Body of pancreas (tissue), 4 donors: Measurements from ENCODE around the gene EPHB1. TPM values are rescaled to one million over a fixed set of nuclear protein-coding genes. Genes with fewer than 3 reads are reported as not detected.

Experiments
- ATAC-seq: fragments of 150-250 bp; one replicate; pipeline ENCODE4 v1.9.1; 2016
- DNase-seq, 4 donors: peaks; one replicate each; pipeline ENCODE4 v3.0.0-alpha.2; 2019
- H3K27ac ChIP-seq, 4 donors: fragments of 200-600 bp; sonication (generic); 1 replicate in 3 of 4; 2 replicates in 1 of 4; pipeline versions ENCODE4 v1.5.1 to v1.6.1; 2016 to 2019; ENCODE audit warnings: mild to moderate bottlenecking in 1 of 4, mixed read lengths in 1 of 4, moderate library complexity in 1 of 4
- H3K27me3 ChIP-seq, 2 donors: fragments of 200-600 bp; sonication (generic); one replicate each; pipeline ENCODE4 v1.6.0; 2016; ENCODE audit warnings: mild to moderate bottlenecking in 1 of 2
- H3K36me3 ChIP-seq, 2 donors: fragments of 200-600 bp; sonication (generic); replicated peaks in 1 of 2; 2 replicates each; pipeline ENCODE4 v1.5.1; 2016; ENCODE audit warnings: low read depth in 2 of 2; ENCODE audit not compliant: insufficient read depth in 1 of 2
- H3K4me1 ChIP-seq: fragments of 200-600 bp; sonication (generic); one replicate; pipeline ENCODE4 v1.6.0; 2016
- H3K4me3 ChIP-seq, 2 donors: fragments of 200-600 bp; sonication (generic); 1 replicate in 1 of 2; 2 replicates in 1 of 2; pipeline ENCODE4 v1.5.1; 2016 to 2019
- H3K9me3 ChIP-seq, 3 donors: fragments of 200-600 bp; sonication (generic); 1 replicate in 2 of 3; 2 replicates in 1 of 3; pipeline ENCODE4 v1.5.1; 2016
- POLR2A ChIP-seq, 3 donors: fragments of 450-650 bp; IDR thresholded peaks; one replicate each; pipeline ENCODE4 v1.6.1; 2016; ENCODE audit warnings: antibody characterized with exemption in 3 of 3, mild to moderate bottlenecking in 2 of 3
- WGBS, 2 donors: methylation state at CpG; one replicate each; pipeline ENCODE4 v1.1.5; 2017; 5-methylcytosine and 5-hydroxymethylcytosine counted together
- intact Hi-C: fragments of 100-400 bp; cut with DNase I; formaldehyde crosslinking; loops from one replicate; pipeline ENCODE4 v1.15.1; 2023
- total RNA-seq, 2 donors: library from RNA; depleted of rRNA; stranded (reverse); fragments of >200 nt; gene quantifications; one replicate each; pipeline ENCODE4 v1.1.0, GENCODE V29; 2016
- TF ChIP-seq, protein P1 (sequence below), 7 experiments: fragments of 450-650 bp in 4 of 7; fragments of 200-600 bp in 3 of 7; sonication (generic) in 3 of 7; IDR thresholded peaks; one replicate each; pipeline ENCODE4 v1.5.1; 2016 to 2019; ENCODE audit warnings: antibody characterized with exemption in 7 of 7

The EPHB1 gene
- total RNA-seq, 2 donors from 2014 or later = 1.3 TPM; not detected in 1

DNA sequence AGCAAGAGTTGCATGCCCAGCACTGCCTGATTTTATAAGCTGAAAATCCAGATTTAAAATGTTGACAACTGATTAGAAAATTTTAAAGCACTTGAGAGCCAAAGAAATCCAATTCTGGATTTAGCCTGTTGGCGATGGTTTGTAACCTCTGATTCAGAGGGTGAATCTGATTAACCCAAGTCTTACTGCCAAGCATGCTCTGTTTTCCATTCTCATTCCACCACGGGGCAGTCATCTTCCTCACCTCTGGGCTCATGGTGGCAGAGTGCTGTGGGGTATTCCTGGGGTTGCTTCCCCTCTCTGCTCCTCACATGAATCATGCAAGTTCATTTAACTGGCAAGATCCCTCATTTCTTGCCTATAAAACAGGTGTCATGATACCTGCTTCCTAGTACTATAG is 342.2 kb downstream of the EPHB1 start:
- Histone ChIP-seq H3K4me1 (no peaks in the 10 kb centered on the region), H3K36me3 (no peaks in the 10 kb centered on the region), H3K27me3 (no peaks in the 10 kb centered on the region), H3K4me3 (no peak overlapping the region), H3K9me3 (no peaks in the 10 kb centered on the region), H3K27ac (no peak overlapping the region)
- intact Hi-C loops = no loop called here
- ATAC-seq (no peak), DNase-seq (no peak)
- TF ChIP-seq, protein P1, sequence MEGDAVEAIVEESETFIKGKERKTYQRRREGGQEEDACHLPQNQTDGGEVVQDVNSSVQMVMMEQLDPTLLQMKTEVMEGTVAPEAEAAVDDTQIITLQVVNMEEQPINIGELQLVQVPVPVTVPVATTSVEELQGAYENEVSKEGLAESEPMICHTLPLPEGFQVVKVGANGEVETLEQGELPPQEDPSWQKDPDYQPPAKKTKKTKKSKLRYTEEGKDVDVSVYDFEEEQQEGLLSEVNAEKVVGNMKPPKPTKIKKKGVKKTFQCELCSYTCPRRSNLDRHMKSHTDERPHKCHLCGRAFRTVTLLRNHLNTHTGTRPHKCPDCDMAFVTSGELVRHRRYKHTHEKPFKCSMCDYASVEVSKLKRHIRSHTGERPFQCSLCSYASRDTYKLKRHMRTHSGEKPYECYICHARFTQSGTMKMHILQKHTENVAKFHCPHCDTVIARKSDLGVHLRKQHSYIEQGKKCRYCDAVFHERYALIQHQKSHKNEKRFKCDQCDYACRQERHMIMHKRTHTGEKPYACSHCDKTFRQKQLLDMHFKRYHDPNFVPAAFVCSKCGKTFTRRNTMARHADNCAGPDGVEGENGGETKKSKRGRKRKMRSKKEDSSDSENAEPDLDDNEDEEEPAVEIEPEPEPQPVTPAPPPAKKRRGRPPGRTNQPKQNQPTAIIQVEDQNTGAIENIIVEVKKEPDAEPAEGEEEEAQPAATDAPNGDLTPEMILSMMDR (IDR thresholded peaks at IDR 0.05) = no peak
- TF ChIP-seq POLR2A (IDR thresholded peaks at IDR 0.05) = no peak
- 61 to 62% methylated on average over 2 of the region's 2 CpGs for WGBS, 2 donors

DNA sequence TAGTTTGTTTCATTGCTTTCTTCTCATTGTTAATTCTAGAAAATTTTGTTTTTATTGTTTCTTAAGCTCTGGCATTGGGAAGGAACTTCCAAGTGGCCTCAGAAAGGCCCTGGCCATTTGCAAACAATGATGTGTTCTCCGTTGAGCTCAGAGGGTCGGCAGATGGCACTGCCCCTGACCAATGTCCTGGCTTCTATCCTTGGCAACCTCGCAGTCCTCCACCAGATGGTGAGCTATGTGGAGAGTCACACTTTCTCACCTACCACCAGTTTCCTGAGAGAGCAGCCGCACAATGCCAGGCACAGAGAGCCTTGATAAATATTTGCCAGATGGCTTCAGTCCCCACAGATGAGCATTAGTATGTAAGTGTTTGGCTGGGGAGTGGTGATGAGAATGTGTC is 343.7 kb downstream of the EPHB1 start:
- Histone ChIP-seq H3K27ac (no peak overlapping the region), H3K9me3 (no peaks in the 10 kb centered on the region), H3K27me3 (no peaks in the 10 kb centered on the region), H3K4me3 (no peak overlapping the region), H3K36me3 (no peaks in the 10 kb centered on the region), H3K4me1 (no peaks in the 10 kb centered on the region)
- WGBS, 2 donors = 68 to 78% methylated on average over 4 of the region's 4 CpGs
- intact Hi-C loops = no loop called here
- TF ChIP-seq, protein P1 (IDR thresholded peaks at IDR 0.05) = no peak
- TF ChIP-seq POLR2A (IDR thresholded peaks at IDR 0.05) = no peak
- no peak for DNase-seq
- no peak for ATAC-seq

DNA sequence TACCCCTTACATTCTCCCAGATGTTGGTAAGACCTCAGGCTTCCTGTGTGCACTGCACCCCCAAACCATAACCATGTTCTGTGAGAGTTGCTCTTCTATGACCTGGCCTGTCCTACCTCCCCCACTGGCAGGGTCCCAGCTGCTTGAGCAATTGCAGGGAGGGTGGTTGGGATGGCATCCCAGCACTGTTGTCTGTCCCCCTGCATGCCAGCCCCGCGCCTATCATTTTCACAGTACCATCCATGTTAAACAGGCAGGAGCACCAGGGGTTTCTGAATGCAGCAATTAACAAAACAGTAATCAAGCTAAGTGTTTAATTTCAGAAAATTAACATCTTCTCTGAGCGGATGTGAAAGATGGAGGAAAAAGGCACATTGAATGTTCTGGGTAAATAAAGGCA is 345.5 kb downstream of the EPHB1 start:
- TF ChIP-seq, protein P1 (IDR thresholded peaks at IDR 0.05) = no peak
- no peak for TF ChIP-seq POLR2A (IDR thresholded peaks at IDR 0.05)
- no peaks in the 10 kb centered on the region for H3K4me1 ChIP-seq
- H3K9me3 ChIP-seq = no peaks in the 10 kb centered on the region
- H3K27ac ChIP-seq = no peak overlapping the region
- WGBS, 2 donors = 85 to 90% methylated on average over 3 of the region's 3 CpGs
- H3K27me3 ChIP-seq = no peaks in the 10 kb centered on the region
- intact Hi-C loops = no loop called here
- no peak overlapping the region for H3K4me3 ChIP-seq
- H3K36me3 ChIP-seq = no peaks in the 10 kb centered on the region
- ATAC-seq (no peak), DNase-seq (no peak)

DNA sequence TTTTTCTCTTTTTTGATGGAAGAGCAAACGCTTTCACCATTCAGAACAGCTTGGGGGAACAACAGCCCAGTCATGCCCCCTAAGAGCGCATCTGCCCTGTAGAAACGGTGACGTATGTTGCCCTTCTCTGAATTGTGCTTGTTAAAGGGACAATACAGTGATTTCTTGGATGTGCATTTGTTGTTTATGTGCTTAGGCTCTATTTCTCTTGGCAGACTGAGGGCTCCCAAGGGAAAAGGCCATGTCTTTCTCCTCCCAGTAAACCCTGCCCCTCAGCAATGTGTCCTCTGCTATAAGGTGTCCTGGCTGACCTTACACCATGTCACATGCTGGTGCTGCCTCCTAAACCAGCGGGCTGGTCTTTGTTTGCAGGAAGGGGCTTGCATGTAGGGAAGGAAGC is 346.1 kb downstream of the EPHB1 start:
- Histone ChIP-seq H3K27ac (no peak overlapping the region), H3K36me3 (no peaks in the 10 kb centered on the region), H3K27me3 (no peaks in the 10 kb centered on the region), H3K9me3 (no peaks in the 10 kb centered on the region), H3K4me3 (no peak overlapping the region), H3K4me1 (no peaks in the 10 kb centered on the region)
- DNase-seq (no peak), ATAC-seq (no peak)
- intact Hi-C loops = no loop called here
- WGBS, 2 donors = 71 to 75% methylated on average over 5 of the region's 5 CpGs
- TF ChIP-seq, protein P1 (IDR thresholded peaks at IDR 0.05) = no peak
- no peak for TF ChIP-seq POLR2A (IDR thresholded peaks at IDR 0.05)

DNA sequence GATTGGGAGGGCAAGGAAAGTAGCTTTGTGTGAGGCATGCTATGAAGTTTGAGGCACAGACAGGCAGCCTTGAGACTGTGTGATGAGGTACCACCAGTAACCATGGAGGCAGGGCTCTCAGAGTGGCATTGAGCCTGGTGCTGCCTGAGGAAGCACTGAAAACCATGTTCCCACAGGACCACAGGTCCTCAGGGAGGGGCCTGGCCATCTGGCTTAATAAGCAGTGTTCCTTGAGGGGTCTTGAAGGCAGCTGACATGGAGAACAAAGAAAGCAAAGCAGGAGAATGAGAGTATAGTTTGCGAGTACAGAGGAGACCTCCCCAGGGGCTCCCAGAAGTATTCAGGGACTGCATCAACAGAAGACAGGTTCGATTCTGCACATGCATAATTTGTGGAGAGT is 346.6 kb downstream of the EPHB1 start:
- Histone ChIP-seq H3K36me3 (no peaks in the 10 kb centered on the region), H3K4me1 (no peaks in the 10 kb centered on the region), H3K27me3 (no peaks in the 10 kb centered on the region), H3K27ac (no peak overlapping the region), H3K9me3 (no peaks in the 10 kb centered on the region), H3K4me3 (no peak overlapping the region)
- ATAC-seq = no peak
- intact Hi-C loops = no loop called here
- TF ChIP-seq, protein P1 (IDR thresholded peaks at IDR 0.05) = no peak
- TF ChIP-seq POLR2A (IDR thresholded peaks at IDR 0.05) = no peak
- no peak for DNase-seq
- WGBS, 2 donors = 46 to 58% methylated on average over 2 of the region's 2 CpGs
